SK-N-SH treated with all-trans-retinoic acid at 6 μM for 48 hours (cell line): ENCODE measurements around the gene LGALS3BP.

Experiments used
- ATAC-seq: fragments of 200-7000 bp; cut with Tn5 transposase; 3 replicates; pipeline ENCODE4 v1.9.1; 2020; ENCODE audit warnings: mild to moderate bottlenecking, moderate library complexity
- ARNTL ChIP-seq: fragments of 450-650 bp; formaldehyde crosslinking; IDR thresholded peaks from 2 replicates; pipeline ENCODE4 v1.5.0; 2020; ENCODE audit warnings: low read depth, mild to moderate bottlenecking, moderate library complexity, borderline replicate concordance
- CREB5 ChIP-seq: fragments of 250-450 bp; sonication (Bioruptor Pico); IDR thresholded peaks from 2 replicates; pipeline ENCODE4 v1.5.1; 2020; ENCODE audit warnings: low read depth, mild to moderate bottlenecking, moderate library complexity
- CSDC2 ChIP-seq: fragments of 250-450 bp; sonication (Bioruptor Pico); IDR thresholded peaks from 2 replicates; pipeline ENCODE4 v1.5.0; 2020; ENCODE audit warnings: mild to moderate bottlenecking, moderate library complexity
- CSRNP3 ChIP-seq: fragments of 250-450 bp; sonication (Bioruptor Pico); IDR thresholded peaks from 2 replicates; pipeline ENCODE4 v1.5.1; 2021; ENCODE audit warnings: mild to moderate bottlenecking, moderate library complexity
- ESRRG ChIP-seq: fragments of 250-450 bp; sonication (Bioruptor Pico); IDR thresholded peaks from 2 replicates; pipeline ENCODE4 v1.6.1; 2021; ENCODE audit warnings: mild to moderate bottlenecking
- GLIS3 ChIP-seq: fragments of 250-450 bp; sonication (Bioruptor Pico); IDR thresholded peaks from 2 replicates; pipeline ENCODE4 v1.5.0; 2020; ENCODE audit warnings: mild to moderate bottlenecking, moderate library complexity
- ISL1 ChIP-seq: fragments of 250-450 bp; sonication (Bioruptor Pico); IDR thresholded peaks from 2 replicates; pipeline ENCODE4 v2.1.2; 2022; ENCODE audit warnings: mild to moderate bottlenecking, moderate library complexity
- OSR1 ChIP-seq: fragments of 250-450 bp; sonication (Bioruptor Pico); IDR thresholded peaks from 2 replicates; pipeline ENCODE4 v1.8.0; 2022; ENCODE audit warnings: moderate library complexity, mild to moderate bottlenecking, inconsistent platforms
- PATZ1 ChIP-seq: fragments of 250-450 bp; sonication (Bioruptor Pico); IDR thresholded peaks from 2 replicates; pipeline ENCODE4 v1.8.0; 2020; ENCODE audit warnings: mild to moderate bottlenecking, moderate library complexity, borderline replicate concordance
- POU6F1 ChIP-seq: fragments of 250-450 bp; sonication (Bioruptor Pico); IDR thresholded peaks from 2 replicates; pipeline ENCODE4 v1.8.0; 2021; ENCODE audit warnings: low read depth, mild to moderate bottlenecking, moderate library complexity, borderline replicate concordance
- PPARA ChIP-seq: fragments of 250-450 bp; sonication (Bioruptor Pico); IDR thresholded peaks from 2 replicates; pipeline ENCODE4 v1.5.0; 2020; ENCODE audit warnings: mild to moderate bottlenecking, borderline replicate concordance
- SNAI2 ChIP-seq: fragments of 250-450 bp; sonication (Bioruptor Pico); IDR thresholded peaks from 2 replicates; pipeline ENCODE4 v1.5.0; 2020; ENCODE audit warnings: mild to moderate bottlenecking, moderate library complexity
- TCF4 ChIP-seq: fragments of 250-450 bp; sonication (Bioruptor Pico); IDR thresholded peaks from 2 replicates; pipeline ENCODE4 v1.8.0; 2021; ENCODE audit warnings: mild to moderate bottlenecking, moderate library complexity, borderline replicate concordance
- TSHZ2 ChIP-seq: fragments of 250-450 bp; sonication (Bioruptor Pico); IDR thresholded peaks from 2 replicates; pipeline ENCODE4 v1.5.0; 2020; ENCODE audit warnings: mild to moderate bottlenecking, moderate library complexity
- ZC3H10 ChIP-seq: fragments of 250-450 bp; sonication (Bioruptor Pico); IDR thresholded peaks from 2 replicates; pipeline ENCODE4 v1.5.1; 2021; ENCODE audit warnings: mild to moderate bottlenecking, moderate library complexity
- ZFP3 ChIP-seq: fragments of 250-450 bp; sonication (Bioruptor Pico); IDR thresholded peaks from 2 replicates; pipeline ENCODE4 v1.5.0; 2020; ENCODE audit warnings: mild to moderate bottlenecking, moderate library complexity
- ZNF70 ChIP-seq: fragments of 450-650 bp; formaldehyde crosslinking; IDR thresholded peaks from 2 replicates; pipeline ENCODE4 v1.5.0; 2020; ENCODE audit warnings: mild to moderate bottlenecking, moderate library complexity
- ZNF8 ChIP-seq: fragments of 450-650 bp; formaldehyde crosslinking; IDR thresholded peaks from 2 replicates; pipeline ENCODE4 v1.5.0; 2020; ENCODE audit warnings: mild to moderate bottlenecking, moderate library complexity

Gene LGALS3BP

GRCh38 chr17:78967782-78968362, 11.9 kb downstream of the LGALS3BP start:
- TF ChIP-seq ISL1 (no peak), CSDC2 (CRISPR knock-in tag) (no peak), ZNF70 (CRISPR knock-in tag) (no peak), ARNTL (CRISPR knock-in tag) (no peak), ZNF8 (CRISPR knock-in tag) (no peak), CSRNP3 (CRISPR knock-in tag) (no peak), ZFP3 (CRISPR knock-in tag) (no peak), PATZ1 (CRISPR knock-in tag) (no peak), ZC3H10 (CRISPR knock-in tag) (no peak)
- no peak for ATAC-seq

GRCh38 chr17:78966910-78967600, 12.7 kb downstream of the LGALS3BP start:
- no peak for ATAC-seq
- no peak for TF ChIP-seq POU6F1 (CRISPR knock-in tag)
- TF ChIP-seq SNAI2 (CRISPR knock-in tag), result no peak
- no peak for TF ChIP-seq CSDC2 (CRISPR knock-in tag)
- no peak for TF ChIP-seq ZNF8 (CRISPR knock-in tag)
- TF ChIP-seq OSR1, result no peak
- no peak for TF ChIP-seq ZNF70 (CRISPR knock-in tag)
- TF ChIP-seq TCF4 (CRISPR knock-in tag), result no peak
- TF ChIP-seq CREB5, result no peak
- TF ChIP-seq TSHZ2 (CRISPR knock-in tag), result no peak
- no peak for TF ChIP-seq GLIS3 (CRISPR knock-in tag)
- no peak for TF ChIP-seq ARNTL (CRISPR knock-in tag)
- TF ChIP-seq PPARA, result no peak
- TF ChIP-seq ESRRG, result no peak
- no peak for TF ChIP-seq CSRNP3 (CRISPR knock-in tag)
